Measurements from ENCODE around the gene SPACA7. TPM values are rescaled to one million over a fixed set of nuclear protein-coding genes. Genes with fewer than 3 reads are reported as not detected.

The SPACA7 gene
- total RNA-seq, 1 donor from 2014 or later, result not detected

GRCh38 chr13:112356190-112356589 lies 20.0 kb upstream of the SPACA7 start:
- Mint-ChIP-seq H3K4me1 (ENCODE audit: unreplicated experiment) (no peaks in the 10 kb centered on the region), H3K27ac (no peak overlapping the region), H3K36me3 (no peaks in the 10 kb centered on the region), H3K9me3 (no peaks in the 10 kb centered on the region), H3K27me3 (peaks cover 37% of the 10 kb centered on the region), H3K4me3 (no peak overlapping the region)
- no peak for DNase-seq (ENCODE audit: extremely low spot score, unreplicated experiment)
- no peak for TF ChIP-seq CTCF (conservative IDR thresholded peaks at IDR 0.05)

GRCh38 chr13:112358156-112358555 lies 18.0 kb upstream of the SPACA7 start:
- TF ChIP-seq CTCF (conservative IDR thresholded peaks at IDR 0.05), result no peak
- H3K36me3 Mint-ChIP-seq, result no peaks in the 10 kb centered on the region
- H3K27me3 Mint-ChIP-seq, result peaks cover 38% of the 10 kb centered on the region
- no peak overlapping the region for H3K4me3 Mint-ChIP-seq
- H3K27ac Mint-ChIP-seq, result no peak overlapping the region
- no peaks in the 10 kb centered on the region for H3K9me3 Mint-ChIP-seq
- H3K4me1 Mint-ChIP-seq (ENCODE audit: unreplicated experiment), result no peaks in the 10 kb centered on the region
- no peak for DNase-seq (ENCODE audit: extremely low spot score, unreplicated experiment)

- Mint-ChIP-seq H3K9me3 (no peaks in the 10 kb centered on the region), H3K36me3 (no peaks in the 10 kb centered on the region), H3K4me3 (no peak overlapping the region), H3K27ac (no peak overlapping the region), H3K27me3 (peaks cover 38% of the 10 kb centered on the region), H3K4me1 (ENCODE audit: unreplicated experiment) (no peaks in the 10 kb centered on the region)
- no peak for DNase-seq (ENCODE audit: extremely low spot score, unreplicated experiment)
- TF ChIP-seq CTCF (conservative IDR thresholded peaks at IDR 0.05), result no peak
Measured at GRCh38 chr13:112362021-112362420, 14.1 kb upstream of the SPACA7 start.

- H3K36me3 Mint-ChIP-seq, result no peaks in the 10 kb centered on the region
- no peak overlapping the region for H3K4me3 Mint-ChIP-seq
Measured at GRCh38 chr13:112363867-112364528, 12.2 kb upstream of the SPACA7 start.

GRCh38 chr13:112366907-112367646 lies 9.1 kb upstream of the SPACA7 start:
- Mint-ChIP-seq H3K4me3 (no peak overlapping the region), H3K9me3 (no peaks in the 10 kb centered on the region), H3K27ac (no peak overlapping the region), H3K36me3 (no peaks in the 10 kb centered on the region), H3K27me3 (peaks cover 41% of the 10 kb centered on the region), H3K4me1 (ENCODE audit: unreplicated experiment) (no peaks in the 10 kb centered on the region)
- DNase-seq (ENCODE audit: extremely low spot score, unreplicated experiment), result no peak
- TF ChIP-seq CTCF (conservative IDR thresholded peaks at IDR 0.05), result no peak

More at GRCh38 chr13:112363867-112364528, 12.2 kb upstream of the SPACA7 start:
- DNase-seq (ENCODE audit: extremely low spot score, unreplicated experiment), result no peak
- H3K9me3 Mint-ChIP-seq, result no peaks in the 10 kb centered on the region
- no peak for TF ChIP-seq CTCF (conservative IDR thresholded peaks at IDR 0.05)
- H3K27me3 Mint-ChIP-seq, result peaks cover 29% of the 10 kb centered on the region
- no peaks in the 10 kb centered on the region for H3K4me1 Mint-ChIP-seq (ENCODE audit: unreplicated experiment)
- no peak overlapping the region for H3K27ac Mint-ChIP-seq
